Neuronal stem cell (in vitro differentiated cells): Measurements from ENCODE around the gene MAD1L1.
A peak's percentile ranks its signal among the peaks of the same experiment; 100 is the strongest.

Source experiments
- DNase-seq: peaks from one replicate; pipeline ENCODE4 v3.0.0-alpha.2; 2013; ENCODE audit warnings: low spot score
- H2AFZ ChIP-seq: one replicate; pipeline ENCODE4 v1.6.1; 2013; ENCODE audit warnings: mild to moderate bottlenecking, low read length, inconsistent platforms
- H2AK5ac ChIP-seq: 2 replicates; pipeline ENCODE4 v1.6.1; 2013; ENCODE audit warnings: low read depth, mild to moderate bottlenecking, inconsistent platforms, low read length, moderate library complexity, mixed read lengths
- H2BK120ac ChIP-seq: 2 replicates; pipeline ENCODE4 v1.6.1; 2013; ENCODE audit warnings: low read depth, mild to moderate bottlenecking, inconsistent platforms, low read length, moderate library complexity, mixed read lengths
- H2BK12ac ChIP-seq: one replicate; pipeline ENCODE4 v1.6.1; 2013; ENCODE audit warnings: low read length, inconsistent platforms
- H2BK15ac ChIP-seq: 2 replicates; pipeline ENCODE4 v1.6.1; 2013; ENCODE audit warnings: mild to moderate bottlenecking, low read length, inconsistent platforms, mixed read lengths
- H2BK5ac ChIP-seq: one replicate; pipeline ENCODE4 v1.6.1; 2013; ENCODE audit warnings: inconsistent platforms, mild to moderate bottlenecking, low read length, moderate library complexity
- H3K14ac ChIP-seq: one replicate; pipeline ENCODE4 v1.6.1; 2013; ENCODE audit warnings: low read length, inconsistent platforms
- H3K18ac ChIP-seq: 2 replicates; pipeline ENCODE4 v1.6.1; 2013; ENCODE audit warnings: low read length, inconsistent platforms
- H3K23ac ChIP-seq: 2 replicates; pipeline ENCODE4 v1.6.1; 2013; ENCODE audit warnings: low read depth, mild to moderate bottlenecking, mixed read lengths, low read length, inconsistent platforms; ENCODE audit not compliant: poor library complexity
- H3K27ac ChIP-seq: replicated peaks from 3 replicates; pipeline ENCODE4 v1.5.1; 2013; ENCODE audit warnings: low read length, inconsistent platforms
- H3K27me3 ChIP-seq, 3 experiments: 2 replicates each; pipeline ENCODE4 v1.6.1; 2013; ENCODE audit warnings: low read length in 3 of 3, mild to moderate bottlenecking in 2 of 3, inconsistent platforms in 1 of 3, low read depth in 1 of 3, mixed read lengths in 1 of 3, moderate library complexity in 1 of 3; ENCODE audit not compliant: control insufficient read depth in 3 of 3, insufficient read depth in 3 of 3
- H3K36me3 ChIP-seq, 2 donors: replicated peaks in 1 of 2; 2 replicates each; pipeline ENCODE4 v1.6.1; 2013; ENCODE audit warnings: low read length in 2 of 2; ENCODE audit not compliant: control insufficient read depth in 2 of 2, insufficient read depth in 2 of 2
- H3K4ac ChIP-seq: 2 replicates; pipeline ENCODE4 v1.6.1; 2013; ENCODE audit warnings: inconsistent platforms, mild to moderate bottlenecking, low read length, moderate library complexity
- H3K4me1 ChIP-seq, 2 donors: 1 replicate in 1 of 2; 2 replicates in 1 of 2; pipeline ENCODE4 v1.6.1; 2013; ENCODE audit warnings: low read length in 2 of 2, low read depth in 1 of 2; ENCODE audit not compliant: control insufficient read depth in 2 of 2, insufficient read depth in 1 of 2
- H3K4me2 ChIP-seq: one replicate; pipeline ENCODE4 v1.6.1; 2013; ENCODE audit warnings: mild to moderate bottlenecking, low read length, inconsistent platforms; ENCODE audit not compliant: insufficient read depth, poor library complexity, severe bottlenecking
- H3K4me3 ChIP-seq, 2 donors: 2 replicates each; pipeline ENCODE4 v1.5.1; 2013; ENCODE audit warnings: low read length in 2 of 2, mild to moderate bottlenecking in 2 of 2, inconsistent platforms in 1 of 2, moderate library complexity in 1 of 2
- H3K79me1 ChIP-seq: one replicate; pipeline ENCODE4 v1.6.1; 2013; ENCODE audit warnings: low read depth, mild to moderate bottlenecking, inconsistent platforms, low read length, moderate library complexity
- H3K9ac ChIP-seq: one replicate; pipeline ENCODE4 v1.6.1; 2013; ENCODE audit warnings: mild to moderate bottlenecking, low read depth, low read length, inconsistent platforms; ENCODE audit not compliant: poor library complexity
- H3K9me3 ChIP-seq, 2 donors: replicated peaks in 1 of 2; 2 replicates each; pipeline versions ENCODE3 to v1.6.1; 2013; ENCODE audit warnings: low read length in 2 of 2, mild to moderate bottlenecking in 2 of 2, inconsistent platforms in 1 of 2, low read depth in 1 of 2, mixed read lengths in 1 of 2, moderate library complexity in 1 of 2; ENCODE audit not compliant: control insufficient read depth in 2 of 2, insufficient read depth in 1 of 2
- H4K8ac ChIP-seq: one replicate; pipeline ENCODE4 v1.6.1; 2013; ENCODE audit warnings: low read depth, mild to moderate bottlenecking, inconsistent platforms, low read length, moderate library complexity
- H4K91ac ChIP-seq: one replicate; pipeline ENCODE4 v1.6.1; 2013; ENCODE audit warnings: low read length, low read depth, mild to moderate bottlenecking, inconsistent platforms; ENCODE audit not compliant: poor library complexity
- WGBS, 2 donors: extraction: QIAGEN DNeasy Blood & Tissue Kit; methylation state at CpG; one replicate each; pipeline ENCODE4 v1.1.7; 2013; ENCODE audit warnings: missing lambda C conversion rate in 2 of 2, mixed read lengths in 1 of 2; ENCODE audit not compliant: insufficient read length in 2 of 2, insufficient replicate concordance in 1 of 2; ENCODE audit errors: extremely low coverage in 2 of 2; 5-methylcytosine and 5-hydroxymethylcytosine counted together

MAD1L1 gene

GRCh38 chr7:2003451-2003930 is 229.3 kb downstream of the MAD1L1 start:
- peak overlapping the region; percentile 66 for H2BK5ac ChIP-seq

GRCh38 chr7:2002561-2003450 is 229.9 kb downstream of the MAD1L1 start:
- H3K79me1 ChIP-seq = peaks cover 13% of the 10 kb centered on the region
- peak overlapping the region; percentile 66 for H2BK5ac ChIP-seq
- no peaks in the 10 kb centered on the region for H3K9me3 ChIP-seq
- H3K9ac ChIP-seq = peak overlapping the region; percentile 21
- H2AK5ac ChIP-seq = peak overlapping the region; percentile 95
- no peak overlapping the region for H3K4me2 ChIP-seq
- H3K4me3 ChIP-seq = no peak overlapping the region
- H4K8ac ChIP-seq = peak overlapping the region; percentile 48
- H3K18ac ChIP-seq = peak overlapping the region; percentile 74
- peak overlapping the region; percentile 89 for H3K14ac ChIP-seq
- H3K4me1 ChIP-seq = peaks cover 16 to 26% of the 10 kb centered on the region in 2 donors
- peak overlapping the region; percentile 7 for H4K91ac ChIP-seq
- H3K4ac ChIP-seq = peak overlapping the region; percentile 3
- H3K36me3 ChIP-seq = peaks cover 0 to 3% of the 10 kb centered on the region in 2 donors
- H3K27me3 ChIP-seq = no peaks in the 10 kb centered on the region
- DNase-seq = no peak
- peak overlapping the region; percentile 55 for H3K23ac ChIP-seq
- H2AFZ ChIP-seq = no peak overlapping the region
- WGBS, 2 donors = no CpG with 5 or more reads among the region's 21 CpGs
- H2BK15ac ChIP-seq = no peak overlapping the region
- H2BK120ac ChIP-seq = no peak overlapping the region
- peak overlapping the region; percentile 58 for H2BK12ac ChIP-seq
- no peak overlapping the region for H3K27ac ChIP-seq

More at GRCh38 chr7:2003451-2003930, 229.3 kb downstream of the MAD1L1 start:
- no peak overlapping the region for H2BK15ac ChIP-seq
- peaks cover 0 to 3% of the 10 kb centered on the region in 2 donors for H3K36me3 ChIP-seq
- peaks cover 13% of the 10 kb centered on the region for H3K79me1 ChIP-seq
- H4K8ac ChIP-seq = no peak overlapping the region
- no peak overlapping the region for H2BK120ac ChIP-seq
- H3K14ac ChIP-seq = peak overlapping the region; percentile 97
- DNase-seq = no peak
- H3K23ac ChIP-seq = peak overlapping the region; percentile 95
- no peaks in the 10 kb centered on the region for H3K27me3 ChIP-seq
- H3K4me2 ChIP-seq = no peak overlapping the region
- no peak overlapping the region for H4K91ac ChIP-seq
- no CpG with 5 or more reads among the region's 10 CpGs for WGBS, 2 donors
- H2AFZ ChIP-seq = no peak overlapping the region
- peak overlapping the region; percentile 71 for H3K18ac ChIP-seq
- no peak overlapping the region for H3K4ac ChIP-seq
- peak overlapping the region; percentile 58 for H2BK12ac ChIP-seq
- no peaks in the 10 kb centered on the region for H3K9me3 ChIP-seq
- no peak overlapping the region for H3K4me3 ChIP-seq
- H3K27ac ChIP-seq = no peak overlapping the region
- H3K9ac ChIP-seq = peak overlapping the region; percentile 77
- peaks cover 16 to 26% of the 10 kb centered on the region in 2 donors for H3K4me1 ChIP-seq
- peak overlapping the region; percentile 95 for H2AK5ac ChIP-seq

- H3K4me1 ChIP-seq = peaks cover 16 to 24% of the 10 kb centered on the region in 2 donors
- no peak overlapping the region for H2AFZ ChIP-seq
- no CpG with 5 or more reads among the region's 33 CpGs for WGBS, 2 donors
- H3K36me3 ChIP-seq = peaks cover 0 to 3% of the 10 kb centered on the region in 2 donors
- peak overlapping the region; percentile 53 for H4K91ac ChIP-seq
- H2BK5ac ChIP-seq = peak overlapping the region; percentile 53
- H3K4ac ChIP-seq = no peak overlapping the region
- no peaks in the 10 kb centered on the region for H3K27me3 ChIP-seq
- peak; percentile 8 for DNase-seq
- no peak overlapping the region for H3K23ac ChIP-seq
- H3K14ac ChIP-seq = peak overlapping the region; percentile 38
- H2BK120ac ChIP-seq = peak overlapping the region; percentile 47
- H3K27ac ChIP-seq = peak overlapping the region; percentile 9
- H2BK12ac ChIP-seq = peak overlapping the region; percentile 33
- H3K4me2 ChIP-seq = peak overlapping the region; percentile 11
- peaks cover 14% of the 10 kb centered on the region for H3K79me1 ChIP-seq
- H3K9ac ChIP-seq = peak overlapping the region; percentile 50
- no peak overlapping the region for H2BK15ac ChIP-seq
- H4K8ac ChIP-seq = no peak overlapping the region
- H3K9me3 ChIP-seq = no peaks in the 10 kb centered on the region
- peak overlapping the region; percentile 92 for H3K18ac ChIP-seq
- peak overlapping the region; percentile 95 for H2AK5ac ChIP-seq
- H3K4me3 ChIP-seq = no peak overlapping the region
Observed at GRCh38 chr7:2001601-2002442, 230.9 kb downstream of the MAD1L1 start.
